ENCODE results near the gene GHRL.

- TF ChIP-seq, protein P1, sequence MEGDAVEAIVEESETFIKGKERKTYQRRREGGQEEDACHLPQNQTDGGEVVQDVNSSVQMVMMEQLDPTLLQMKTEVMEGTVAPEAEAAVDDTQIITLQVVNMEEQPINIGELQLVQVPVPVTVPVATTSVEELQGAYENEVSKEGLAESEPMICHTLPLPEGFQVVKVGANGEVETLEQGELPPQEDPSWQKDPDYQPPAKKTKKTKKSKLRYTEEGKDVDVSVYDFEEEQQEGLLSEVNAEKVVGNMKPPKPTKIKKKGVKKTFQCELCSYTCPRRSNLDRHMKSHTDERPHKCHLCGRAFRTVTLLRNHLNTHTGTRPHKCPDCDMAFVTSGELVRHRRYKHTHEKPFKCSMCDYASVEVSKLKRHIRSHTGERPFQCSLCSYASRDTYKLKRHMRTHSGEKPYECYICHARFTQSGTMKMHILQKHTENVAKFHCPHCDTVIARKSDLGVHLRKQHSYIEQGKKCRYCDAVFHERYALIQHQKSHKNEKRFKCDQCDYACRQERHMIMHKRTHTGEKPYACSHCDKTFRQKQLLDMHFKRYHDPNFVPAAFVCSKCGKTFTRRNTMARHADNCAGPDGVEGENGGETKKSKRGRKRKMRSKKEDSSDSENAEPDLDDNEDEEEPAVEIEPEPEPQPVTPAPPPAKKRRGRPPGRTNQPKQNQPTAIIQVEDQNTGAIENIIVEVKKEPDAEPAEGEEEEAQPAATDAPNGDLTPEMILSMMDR (IDR thresholded peaks at IDR 0.05), result no peak
- TF ChIP-seq POLR2AphosphoS5 (IDR thresholded peaks at IDR 0.05), result no peak
Observed at GRCh38 chr3:10245081-10245712, 47.5 kb downstream of the GHRL start.

Measured in sigmoid colon (tissue), 4 donors.